HG03571 (cell line): ENCODE measurements around the gene FPR2.
"Not testable (repeated sequence)": the region's sequence is repeated elsewhere in the genome, so short reads cannot be mapped to it uniquely, and the experiment has no call there.

Experiments used
- ATAC-seq: cut with Tn5 transposase; IDR thresholded peaks from one replicate; pipeline ENCODE4 v1.9.1; 2021; ENCODE audit not compliant: unreplicated experiment

FPR2 gene

DNA sequence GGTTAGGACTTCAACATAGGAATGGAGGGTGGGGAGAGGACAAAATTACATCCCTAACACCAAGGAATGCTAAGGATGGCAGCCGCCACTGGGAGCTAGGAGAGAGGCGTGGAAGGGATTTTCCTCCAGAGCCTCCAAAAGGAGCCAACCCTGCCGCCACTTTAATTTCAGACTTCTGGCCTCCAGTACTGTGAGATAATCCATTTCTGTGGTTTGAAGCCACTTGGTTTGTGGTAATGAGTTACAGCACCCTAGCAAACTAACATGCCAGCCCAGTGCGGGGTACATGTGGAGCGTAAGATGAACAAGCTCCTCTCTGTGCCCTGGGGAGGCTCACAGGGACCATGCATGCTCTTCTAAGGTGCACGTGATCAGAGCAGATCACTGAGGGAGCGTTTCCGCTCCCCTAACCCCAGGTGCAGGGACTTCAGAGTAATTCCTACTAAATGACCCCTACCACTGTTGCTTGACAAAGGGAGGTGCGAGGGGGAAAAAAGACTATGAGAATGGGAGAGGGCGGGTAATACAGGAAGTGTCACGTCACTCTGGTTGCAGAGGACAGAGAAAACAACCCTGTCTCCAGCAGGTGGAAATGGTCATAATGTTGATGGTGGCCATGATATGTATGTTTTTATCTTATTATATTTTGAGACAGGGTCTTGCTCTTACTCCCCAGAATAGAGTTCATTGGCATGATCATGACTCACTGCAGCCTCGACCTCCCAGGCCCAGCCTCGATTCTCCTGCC, 21.3 kb upstream of the FPR2 start:
- ATAC-seq = no peak

DNA sequence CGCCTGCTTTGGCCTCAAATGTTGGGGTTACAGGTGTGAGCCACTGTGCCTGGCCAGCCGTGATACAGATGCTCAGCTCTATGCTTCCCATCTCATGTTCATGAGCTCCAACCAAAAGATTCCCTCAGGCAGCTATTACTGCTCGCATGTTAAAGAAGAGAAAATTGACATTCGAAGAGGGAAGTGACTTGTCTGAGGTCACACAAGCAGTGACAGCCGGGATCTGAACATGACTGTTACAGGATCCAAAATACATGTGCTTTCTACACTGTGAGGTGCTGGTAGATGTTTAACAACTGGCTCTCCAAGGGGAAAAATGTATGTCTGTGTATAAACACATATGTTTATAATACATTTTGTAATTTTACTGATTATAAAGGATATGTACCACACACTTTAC, 20.6 kb upstream of the FPR2 start:
- no peak for ATAC-seq

GRCh38 chr19:51742789-51743188, 18.2 kb upstream of the FPR2 start:
- no peak for ATAC-seq

DNA sequence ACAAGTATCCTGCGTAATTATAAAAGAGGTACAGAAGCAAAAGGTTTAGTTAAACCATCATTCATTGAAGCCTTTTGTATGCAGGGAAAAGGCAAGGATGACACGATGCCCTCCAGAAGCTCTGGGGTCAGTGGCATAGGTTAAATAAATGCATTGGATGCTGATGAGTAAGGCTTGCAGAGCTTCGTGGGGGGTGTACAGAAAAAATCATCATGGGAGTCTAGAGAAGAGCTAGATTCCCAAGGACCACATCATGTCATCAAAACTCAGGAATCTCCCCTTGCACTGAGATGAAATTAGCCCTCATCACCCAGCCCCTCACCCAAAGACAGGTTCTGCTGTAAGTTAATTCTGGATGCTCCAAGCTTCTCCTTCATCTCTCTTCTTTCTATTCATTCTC, 17.6 kb upstream of the FPR2 start:
- ATAC-seq = no peak

GRCh38 chr19:51746731-51747130, 14.2 kb upstream of the FPR2 start:
- ATAC-seq = no peak

GRCh38 chr19:51749979-51750378, 11.0 kb upstream of the FPR2 start:
- no peak for ATAC-seq

DNA sequence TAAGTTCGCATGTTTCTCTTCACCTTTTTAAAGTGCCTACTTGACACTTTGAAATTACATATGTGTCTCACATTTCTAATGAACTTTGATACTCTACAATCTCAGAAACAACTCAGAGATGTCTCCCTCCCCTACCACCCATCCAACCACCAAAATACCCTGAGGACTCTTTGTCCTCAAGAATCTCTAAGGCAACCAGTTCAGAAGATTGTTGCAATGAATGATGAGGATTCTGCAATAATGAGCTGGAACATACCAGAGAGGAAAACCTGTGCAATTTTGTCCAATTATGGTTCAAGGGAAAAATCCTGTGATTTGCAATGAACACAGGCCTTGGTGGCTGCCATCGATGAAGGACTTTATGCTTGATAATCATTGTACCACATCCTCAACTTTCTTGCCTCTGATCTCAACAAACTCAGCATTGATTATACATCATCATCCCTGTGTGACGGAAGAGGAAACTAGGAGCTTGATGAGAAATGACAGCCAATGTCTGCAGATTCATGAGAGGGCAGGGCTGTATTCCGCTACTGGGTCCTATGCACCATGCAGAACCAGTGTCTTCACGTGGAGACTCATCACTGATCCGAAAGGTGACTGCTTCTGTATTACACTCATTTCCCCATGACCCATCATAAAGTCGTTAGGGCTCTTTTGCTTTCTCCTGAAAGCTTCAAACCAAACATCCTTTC, 10.4 kb upstream of the FPR2 start:
- ATAC-seq = no peak

GRCh38 chr19:51751655-51752054, 9.3 kb upstream of the FPR2 start, which contains the start of gene FPR1:
TSS of gene FPR1 (minus strand) at chr19:51751878. CDS start at chr19:51746994, 4,884 bp downstream.
- ATAC-seq = no peak

GRCh38 chr19:51754109-51754508, 6.9 kb upstream of the FPR2 start:
- no peak for ATAC-seq

GRCh38 chr19:51754770-51755169, 6.2 kb upstream of the FPR2 start:
- ATAC-seq = no peak

DNA sequence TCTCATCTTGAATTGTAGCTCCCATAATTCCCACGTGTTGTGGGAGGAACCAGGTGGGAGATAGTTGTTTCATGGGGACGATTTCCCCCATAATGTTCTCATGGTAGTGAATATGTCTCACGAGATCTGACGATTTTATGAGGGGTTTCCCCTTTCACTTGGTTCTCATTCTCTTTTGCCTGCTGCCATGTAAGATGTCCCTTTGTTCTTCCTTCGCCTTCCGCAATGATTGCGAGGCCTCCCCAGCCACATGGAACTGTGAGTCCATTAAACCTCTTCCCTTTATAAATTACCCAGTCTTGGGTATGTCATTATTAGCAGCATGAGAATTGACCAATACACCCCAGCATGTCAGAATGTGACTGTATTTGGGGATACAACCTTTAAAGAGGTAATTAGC, 5.4 kb upstream of the FPR2 start:
- ATAC-seq = no peak

GRCh38 chr19:51761696-51762095, 716 bp downstream of the FPR2 start:
- ATAC-seq = no peak

- ATAC-seq = no peak
Observed at GRCh38 chr19:51765086-51765485, 4.1 kb downstream of the FPR2 start.

GRCh38 chr19:51766461-51766860, 5.5 kb downstream of the FPR2 start:
- ATAC-seq = no peak

DNA sequence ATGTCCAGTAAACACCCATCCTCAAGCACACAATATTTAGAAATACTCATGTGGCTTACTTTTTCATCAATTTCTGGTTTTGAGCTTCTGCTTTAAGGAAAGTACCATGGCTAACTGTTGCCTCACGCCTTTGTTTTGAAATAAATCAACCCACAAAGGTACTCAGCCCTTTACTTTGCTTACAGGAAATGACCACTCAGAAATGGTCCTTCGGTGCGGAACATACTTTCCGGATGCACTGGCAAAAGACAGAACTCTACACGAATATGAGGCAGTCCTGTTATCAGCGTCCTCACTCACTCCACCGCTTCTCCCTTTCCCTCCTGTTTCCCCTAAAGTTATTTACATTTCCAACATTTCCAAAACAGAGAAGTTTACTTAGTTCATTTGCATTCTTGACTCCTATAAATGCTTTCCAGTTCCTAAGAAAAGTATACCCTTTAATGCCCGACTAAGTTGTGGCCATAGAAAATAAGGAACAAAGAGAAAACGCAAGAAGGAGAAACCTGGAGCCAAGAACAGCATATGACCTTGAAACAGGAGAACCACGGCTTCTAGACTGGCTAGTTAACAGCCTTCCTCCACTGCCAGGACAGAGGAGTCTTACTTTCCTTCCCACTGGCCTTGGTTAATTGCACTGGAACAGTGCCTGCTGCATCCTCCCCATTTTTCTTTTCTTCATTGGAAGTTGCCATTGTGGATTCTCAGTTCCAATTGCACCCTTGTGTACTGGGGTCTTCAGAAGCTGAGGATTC, 10.6 kb downstream of the FPR2 start:
- no peak for ATAC-seq

DNA sequence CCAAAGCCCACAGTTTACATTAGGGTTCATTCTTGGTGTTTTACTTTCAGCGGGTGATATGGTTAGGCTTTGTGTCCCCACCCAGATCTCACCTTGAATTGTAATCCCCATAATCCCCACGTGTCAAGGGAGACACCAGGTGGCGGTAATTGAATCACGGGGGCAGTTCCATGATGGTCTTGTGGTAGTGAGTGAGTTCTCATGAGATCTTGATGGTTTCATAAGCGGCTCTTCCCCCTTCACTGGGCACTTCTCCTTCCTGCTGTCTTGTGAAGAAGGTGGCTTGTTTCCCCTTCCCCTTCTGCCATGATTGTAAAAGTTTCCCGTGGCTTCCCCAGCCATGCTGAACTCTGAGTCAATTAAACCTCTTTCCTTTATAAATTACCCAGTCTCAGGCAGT, 12.0 kb downstream of the FPR2 start:
- ATAC-seq = no peak

DNA sequence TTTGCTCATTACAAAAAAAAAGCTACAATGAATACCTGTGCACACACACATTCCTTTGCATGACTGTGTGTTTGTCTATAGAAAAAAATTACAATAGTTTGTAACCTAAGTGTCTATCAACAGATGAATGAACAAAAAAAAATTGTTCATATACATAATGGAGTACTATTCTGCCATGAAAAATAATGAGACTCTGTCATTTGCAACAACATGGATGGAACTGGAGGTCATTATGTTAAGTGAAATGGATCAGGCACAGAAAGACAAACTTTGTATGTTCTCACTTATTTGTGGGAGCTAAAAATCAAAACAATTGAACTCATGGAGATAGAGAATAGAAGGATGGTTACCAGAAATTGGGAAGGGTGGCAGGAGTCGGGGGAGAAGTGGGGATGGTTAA, 15.6 kb downstream of the FPR2 start:
- not testable (repeated sequence) for ATAC-seq

GRCh38 chr19:51777570-51778462, 16.8 kb downstream of the FPR2 start:
- ATAC-seq = no peak

- ATAC-seq = no peak
Observed at GRCh38 chr19:51779181-51779580, 18.2 kb downstream of the FPR2 start.

- ATAC-seq = no peak
Observed at GRCh38 chr19:51779703-51780102, 18.7 kb downstream of the FPR2 start.

DNA sequence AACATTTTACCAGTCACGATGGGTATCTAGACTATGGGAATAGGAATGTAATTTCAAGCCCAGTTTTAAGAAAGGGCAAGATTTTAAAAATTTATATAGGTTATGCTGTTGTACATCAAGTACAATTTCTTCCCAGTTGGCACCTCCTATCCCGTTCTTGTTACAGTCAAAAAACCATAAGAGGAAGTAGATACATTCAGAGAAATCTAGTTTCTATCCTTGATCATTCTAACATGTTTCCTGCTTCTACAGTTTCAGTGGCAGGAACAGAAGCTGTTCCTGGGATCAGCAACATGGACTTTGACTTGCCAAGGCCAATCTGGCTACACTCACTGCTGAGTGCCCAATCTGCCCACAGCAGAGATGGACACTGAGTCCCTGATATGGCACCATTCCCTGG, 19.3 kb downstream of the FPR2 start:
- ATAC-seq = no peak
